ENCODE results near the gene SPTBN2. TPM values are rescaled to one million over a fixed set of nuclear protein-coding genes. Genes with fewer than 3 reads are reported as not detected.

Gene SPTBN2
- total and polyA plus RNA-seq, 2 of the 4 experiments (the other 2 are of a cell fraction) = 0.18 to 0.41 TPM

- Histone ChIP-seq H2BK20ac (ENCODE audit: low read depth, low read length) (no peak overlapping the region), H3K4me3 (ENCODE audit: insufficient read depth, low read depth, low read length) (peak overlapping the region; percentile 42), H2BK5ac (ENCODE audit: low read depth, low read length, poor library complexity, severe bottlenecking) (peak overlapping the region; percentile 21), H2AK5ac (ENCODE audit: low read depth, low read length) (0 out of 2 replicates have a peak overlapping the region, but pooled peaks have one; percentile 83), H3K56ac (ENCODE audit: extremely low read depth, insufficient read depth, low read length) (no peak overlapping the region), H3K14ac (replicated peaks; ENCODE audit: low read depth, low read length) (peak overlapping the region; percentile 88; the same call in 1 of the 2 replicates), H3K23ac (ENCODE audit: low read depth, low read length) (peak overlapping the region; percentile 59; the same call in 1 of the 2 replicates), H3K27me3 (ENCODE audit: control insufficient read depth, insufficient read depth, low read length) (no peaks in the 10 kb centered on the region), H3K36me3 (ENCODE audit: control insufficient read depth, insufficient read depth, low read length) (peaks cover 19% of the 10 kb centered on the region), H4K8ac (ENCODE audit: low read depth in 2 of 2, low read length in 2 of 2) (peak overlapping the region; percentile 56 to 89; a peak in 2 of 4 replicates), H3K4me1 (ENCODE audit: control insufficient read depth, insufficient read depth, low read length) (peaks cover 17% of the 10 kb centered on the region), H3K27ac (ENCODE audit: insufficient read depth, low read length) (peak overlapping the region; percentile 66), H2AFZ (replicated peaks; ENCODE audit: low read length, poor library complexity) (peak overlapping the region; percentile 87), H2BK120ac (ENCODE audit: low read depth, low read length) (no peak overlapping the region), H4K5ac (ENCODE audit: low read depth, low read length) (peak overlapping the region; percentile 71), H3K4me2 (ENCODE audit: low read depth, low read length) (peak overlapping the region; percentile 88), H3K79me1 (ENCODE audit: low read depth in 1 of 2, low read length in 2 of 2) (peaks cover 5 to 74% of the 10 kb centered on the region in 2 experiments; a peak in 2 of 4 replicates), H4K91ac (ENCODE audit: insufficient read depth, low read depth, low read length) (peak overlapping the region; percentile 83), H3K4ac (ENCODE audit: low read depth, low read length) (peak overlapping the region; percentile 91), H3K9me3 (ENCODE audit: control insufficient read depth, insufficient read depth, low read length) (no peaks in the 10 kb centered on the region), H2BK15ac (ENCODE audit: low read depth, low read length) (no peak overlapping the region), H3K18ac (ENCODE audit: low read depth, low read length) (no peak overlapping the region), H3K9ac (ENCODE audit: low read depth, low read length) (peak overlapping the region; percentile 64), H3K9me1 (ENCODE audit: insufficient read depth, low read length) (0 out of 2 replicates have a peak, but pooled peaks cover 4% of the 10 kb centered on the region), H4K20me1 (ENCODE audit: insufficient read depth, low read length) (peaks cover 74% of the 10 kb centered on the region), H2AK9ac (replicated peaks; ENCODE audit: low read depth, low read length, poor library complexity) (peak overlapping the region; percentile 90)
- BruUV-seq (replicated peaks) = no TSS peak
- 0% methylated on average over 1 of the region's 12 CpGs; no CpG with 5 or more reads in 1 of the 2 experiments for WGBS, 2 experiments (ENCODE audit: extremely low coverage in 2 of 2, insufficient read length in 1 of 2)
- dilution Hi-C loops (cut with HindIII; ENCODE audit: low sequenced_read_pairs, unreplicated experiment) (no loop called here), in situ Hi-C loops (cut with MboI; ENCODE audit: low sequenced_read_pairs) (no loop called here), intact Hi-C loops (cut with micrococcal nuclease) (loop anchor here (2.0 kb wide), 2 partner anchors 21 to 91 kb away; partner anchors contain the start of genes ACTN3, RBM14 and ZDHHC24)
- ATAC-seq (ENCODE audit: low read depth) = peak; percentile 2
- peak; percentile 46 for DNase-seq
- CTCF ChIA-PET = interaction anchor here (0.6 to 1.6 kb wide), 3 partner anchors 19 to 289 kb away, joined by 3 to 6 read pairs (median 5); partner anchors contain the start of genes CCDC87 and CCS
- POLR2A ChIA-PET (ENCODE audit: unreplicated experiment) = interaction anchor here (0.9 to 2.3 kb wide), 3 partner anchors 18 to 20 kb away, joined by 4 to 11 read pairs (median 7); no protein-coding TSS in a partner anchor
- no peak for TF ChIP-seq BHLHE40 (IDR thresholded peaks at IDR 0.05; ENCODE audit: low read depth, low read length)
- no peak for TF ChIP-seq MXI1 (IDR thresholded peaks at IDR 0.05; ENCODE audit: borderline replicate concordance, low read depth, low read length)
- no peak for TF ChIP-seq CEBPB (IDR thresholded peaks at IDR 0.05; ENCODE audit: low read depth, low read length)
- TF ChIP-seq FOS (IDR thresholded peaks at IDR 0.05; ENCODE audit: low read depth, low read length) = no peak
- TF ChIP-seq POLR2A (IDR thresholded peaks at IDR 0.05; ENCODE audit: low read depth, low read length) = no peak
- TF ChIP-seq CHD1 (IDR thresholded peaks at IDR 0.05; ENCODE audit: low read depth, low read length) = no peak
These were observed 91.3 kb downstream of the SPTBN2 start for GRCh38 chr11:66637557-66638176.
